Measurements from ENCODE around the gene UBE2I.
"Not testable (repeated sequence)": the region's sequence is repeated elsewhere in the genome, so short reads cannot be mapped to it uniquely, and the experiment has no call there.

Gene UBE2I

GRCh38 chr16:1293921-1294656 is 15.3 kb upstream of the UBE2I start:
- Histone ChIP-seq H3K9ac (ENCODE audit: low read length) (no peak overlapping the region), H3K4me2 (ENCODE audit: low read depth, low read length, poor library complexity, severe bottlenecking) (no peak overlapping the region), H3F3A (ENCODE audit: insufficient read depth) (no peaks in the 10 kb centered on the region), H4K20me1 (ENCODE audit: low read depth, low read length) (no peaks in the 10 kb centered on the region), H3K9me2 (replicated peaks; ENCODE audit: insufficient read depth, low read length) (no peaks in the 10 kb centered on the region), H3K79me2 (ENCODE audit: insufficient read depth, low read length) (no peaks in the 10 kb centered on the region), H3K4me3 (ENCODE audit: insufficient read depth, low read length, poor library complexity, severe bottlenecking) (no peak overlapping the region), H3K27me3 (ENCODE audit: low read length) (no peaks in the 10 kb centered on the region), H2AFZ (ENCODE audit: low read depth, low read length, severe bottlenecking) (no peak overlapping the region), H3K36me3 (ENCODE audit: low read length) (no peaks in the 10 kb centered on the region), H3K9me3 (ENCODE audit: insufficient read depth, low read length) (no peaks in the 10 kb centered on the region), H3K27ac (ENCODE audit: low read depth, low read length) (no peak overlapping the region)
- no peak for TF ChIP-seq EZH2phosphoT487 (conservative IDR thresholded peaks at IDR 0.05; ENCODE audit: low read length)
- TF ChIP-seq CTCF (IDR thresholded peaks at IDR 0.05; ENCODE audit: insufficient read depth, low read length, poor library complexity, severe bottlenecking), result no peak

GRCh38 chr16:1295465-1295864 is 14.0 kb upstream of the UBE2I start:
- H3K9me3 ChIP-seq (ENCODE audit: insufficient read depth, low read length), result no peaks in the 10 kb centered on the region
- no peak overlapping the region for H3K27ac ChIP-seq (ENCODE audit: low read depth, low read length)
- H3F3A ChIP-seq (ENCODE audit: insufficient read depth), result no peaks in the 10 kb centered on the region
- no peaks in the 10 kb centered on the region for H3K36me3 ChIP-seq (ENCODE audit: low read length)
- no peak overlapping the region for H2AFZ ChIP-seq (ENCODE audit: low read depth, low read length, severe bottlenecking)
- H3K9me2 ChIP-seq (replicated peaks; ENCODE audit: insufficient read depth, low read length), result no peaks in the 10 kb centered on the region
- H4K20me1 ChIP-seq (ENCODE audit: low read depth, low read length), result no peaks in the 10 kb centered on the region
- H3K4me2 ChIP-seq (ENCODE audit: low read depth, low read length, poor library complexity, severe bottlenecking), result no peak overlapping the region
- no peaks in the 10 kb centered on the region for H3K27me3 ChIP-seq (ENCODE audit: low read length)
- no peak overlapping the region for H3K9ac ChIP-seq (ENCODE audit: low read length)
- no peaks in the 10 kb centered on the region for H3K79me2 ChIP-seq (ENCODE audit: insufficient read depth, low read length)
- H3K4me3 ChIP-seq (ENCODE audit: insufficient read depth, low read length, poor library complexity, severe bottlenecking), result no peak overlapping the region
- TF ChIP-seq EZH2phosphoT487 (conservative IDR thresholded peaks at IDR 0.05; ENCODE audit: low read length) (no peak), CTCF (IDR thresholded peaks at IDR 0.05; ENCODE audit: insufficient read depth, low read length, poor library complexity, severe bottlenecking) (no peak)

GRCh38 chr16:1296688-1297017 is 12.8 kb upstream of the UBE2I start:
- not testable (repeated sequence) for H3K9me3 ChIP-seq (ENCODE audit: insufficient read depth, low read length); H3F3A ChIP-seq (ENCODE audit: insufficient read depth); H3K27me3 ChIP-seq (ENCODE audit: low read length); H3K9ac ChIP-seq (ENCODE audit: low read length); H3K27ac ChIP-seq (ENCODE audit: low read depth, low read length); H2AFZ ChIP-seq (ENCODE audit: low read depth, low read length, severe bottlenecking); H3K4me2 ChIP-seq (ENCODE audit: low read depth, low read length, poor library complexity, severe bottlenecking); H4K20me1 ChIP-seq (ENCODE audit: low read depth, low read length); H3K4me3 ChIP-seq (ENCODE audit: insufficient read depth, low read length, poor library complexity, severe bottlenecking); H3K79me2 ChIP-seq (ENCODE audit: insufficient read depth, low read length); H3K36me3 ChIP-seq (ENCODE audit: low read length); H3K9me2 ChIP-seq (replicated peaks; ENCODE audit: insufficient read depth, low read length)

GRCh38 chr16:1297018-1297696 is 12.3 kb upstream of the UBE2I start:
- Histone ChIP-seq H3K27me3 (ENCODE audit: low read length) (no peaks in the 10 kb centered on the region), H3K36me3 (ENCODE audit: low read length) (no peaks in the 10 kb centered on the region), H3K4me2 (ENCODE audit: low read depth, low read length, poor library complexity, severe bottlenecking) (no peak overlapping the region), H3K27ac (ENCODE audit: low read depth, low read length) (no peak overlapping the region), H3F3A (ENCODE audit: insufficient read depth) (no peaks in the 10 kb centered on the region), H3K4me3 (ENCODE audit: insufficient read depth, low read length, poor library complexity, severe bottlenecking) (no peak overlapping the region), H3K9me3 (ENCODE audit: insufficient read depth, low read length) (no peaks in the 10 kb centered on the region), H3K9ac (ENCODE audit: low read length) (no peak overlapping the region), H4K20me1 (ENCODE audit: low read depth, low read length) (no peaks in the 10 kb centered on the region), H3K79me2 (ENCODE audit: insufficient read depth, low read length) (no peaks in the 10 kb centered on the region), H3K9me2 (replicated peaks; ENCODE audit: insufficient read depth, low read length) (no peaks in the 10 kb centered on the region), H2AFZ (ENCODE audit: low read depth, low read length, severe bottlenecking) (no peak overlapping the region)
- TF ChIP-seq CTCF (IDR thresholded peaks at IDR 0.05; ENCODE audit: insufficient read depth, low read length, poor library complexity, severe bottlenecking) (no peak), EZH2phosphoT487 (conservative IDR thresholded peaks at IDR 0.05; ENCODE audit: low read length) (no peak)

Data from SU-DHL-6 (cell line).